ENCODE results near the gene FBXL3. TPM values are rescaled to one million over a fixed set of nuclear protein-coding genes. Genes with fewer than 3 reads are reported as not detected.

The FBXL3 gene
- total and polyA plus RNA-seq, 5 donors, result 19.7 to 40.2 (median 36.5) TPM

DNA sequence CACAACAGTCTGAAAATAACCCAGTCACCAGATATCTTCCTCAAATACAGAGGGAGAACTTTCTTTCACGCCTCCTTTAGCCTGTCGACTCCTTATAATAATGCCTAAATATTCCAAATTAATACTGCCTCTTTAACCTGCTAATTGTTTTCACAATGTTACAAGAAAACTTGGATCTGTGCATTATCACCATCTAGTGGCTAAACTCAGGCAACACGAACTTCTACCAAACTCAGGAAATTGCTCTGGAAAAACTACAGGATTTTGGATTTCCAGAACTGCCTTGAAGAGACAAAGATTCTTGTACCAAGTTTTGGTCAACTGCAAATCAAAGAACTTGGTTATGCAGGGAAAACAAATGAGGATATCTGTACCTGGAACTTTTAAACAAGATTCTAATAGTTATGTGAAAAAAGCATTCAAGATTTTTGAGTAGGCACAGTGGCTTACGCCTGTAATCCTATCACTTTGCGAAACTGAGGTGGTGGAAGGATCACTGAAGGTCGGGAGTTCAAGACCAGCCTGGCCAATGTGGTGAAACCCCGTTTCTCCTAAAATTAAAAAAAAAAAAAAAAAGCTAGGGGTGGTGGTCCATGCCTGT lies 24.3 kb downstream of the FBXL3 start:
- Histone ChIP-seq H3K4me3 (ENCODE audit: low read length) (no peak overlapping the region), H3K4me1 (ENCODE audit: control insufficient read depth, insufficient read depth, low read length) (peaks cover 3% of the 10 kb centered on the region), H3K9me3 (ENCODE audit: control insufficient read depth, low read length) (no peaks in the 10 kb centered on the region), H3K27ac (ENCODE audit: low read length) (no peak overlapping the region), H3K27me3 (ENCODE audit: control insufficient read depth, insufficient read depth) (no peaks in the 10 kb centered on the region)
- intact Hi-C loops (cut with DNase I), result no loop called here
- ATAC-seq, result peak; percentile 42 to 49
- 61% methylated on average over 7 of the region's 7 CpGs for WGBS
- no peak for DNase-seq

DNA sequence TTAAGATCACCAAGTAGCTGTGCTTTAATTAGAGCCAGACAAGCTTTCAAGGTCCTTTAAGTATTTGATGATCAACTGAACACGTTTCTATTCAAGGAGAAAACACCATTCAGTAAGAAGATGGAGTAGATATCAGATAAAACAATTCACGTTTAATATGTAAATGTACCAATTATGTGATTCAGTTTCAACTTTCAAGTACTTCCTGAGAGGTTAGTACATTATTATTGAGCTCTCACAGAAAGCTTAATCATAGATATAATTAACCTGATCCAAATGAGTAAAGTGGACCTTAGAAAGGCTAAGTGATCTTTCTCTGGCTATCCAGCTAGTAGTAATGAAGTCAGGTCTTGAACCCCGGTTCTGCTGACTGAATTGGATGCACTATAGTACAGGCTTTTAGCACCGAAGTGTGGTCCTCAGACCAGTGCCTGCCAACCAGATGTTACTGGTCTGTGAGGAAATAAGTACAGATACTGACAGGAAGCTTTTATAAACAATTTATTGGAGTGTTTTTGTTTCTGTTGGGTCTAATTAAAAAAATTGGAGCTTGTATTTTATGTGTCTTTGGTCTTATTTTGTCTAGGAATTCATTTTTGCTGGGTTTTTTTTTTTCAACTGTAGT lies 24.9 kb downstream of the FBXL3 start:
- ATAC-seq (peak; percentile 44 to 47), DNase-seq (no peak)
- Histone ChIP-seq H3K4me3 (ENCODE audit: low read length) (no peak overlapping the region), H3K27ac (ENCODE audit: low read length) (no peak overlapping the region), H3K27me3 (ENCODE audit: control insufficient read depth, insufficient read depth) (no peaks in the 10 kb centered on the region), H3K4me1 (ENCODE audit: control insufficient read depth, insufficient read depth, low read length) (peaks cover 3% of the 10 kb centered on the region), H3K9me3 (ENCODE audit: control insufficient read depth, low read length) (no peaks in the 10 kb centered on the region)
- intact Hi-C loops (cut with DNase I), result no loop called here
- WGBS, result 44% methylated on average over 4 of the region's 4 CpGs

DNA sequence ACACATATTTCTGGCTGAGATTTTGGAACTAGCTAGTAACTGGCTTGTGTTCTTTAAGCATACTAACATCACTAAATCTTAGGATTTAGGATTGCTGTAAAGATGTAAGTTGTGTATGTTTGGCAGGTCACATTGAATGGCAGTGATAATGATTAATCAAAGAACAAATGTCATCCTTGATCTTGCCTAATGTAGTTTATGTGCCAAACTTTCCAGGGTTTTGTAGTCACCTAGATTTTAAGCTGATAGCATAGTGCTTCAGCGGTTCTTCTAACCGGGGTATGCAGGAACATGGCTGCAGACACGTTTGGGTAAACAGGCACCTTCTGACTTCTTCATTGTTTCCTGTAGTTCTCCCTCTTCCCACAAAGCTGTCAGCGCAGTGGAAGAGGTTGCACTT lies 25.4 kb downstream of the FBXL3 start:
- peaks cover 3% of the 10 kb centered on the region for H3K4me1 ChIP-seq (ENCODE audit: control insufficient read depth, insufficient read depth, low read length)
- H3K27me3 ChIP-seq (ENCODE audit: control insufficient read depth, insufficient read depth), result no peaks in the 10 kb centered on the region
- H3K4me3 ChIP-seq (ENCODE audit: low read length), result no peak overlapping the region
- WGBS, result 59% methylated on average over 4 of the region's 4 CpGs
- intact Hi-C loops (cut with DNase I), result no loop called here
- ATAC-seq (peak in 1 of 2 donors; percentile 26), DNase-seq (no peak)
- H3K27ac ChIP-seq (ENCODE audit: low read length), result no peak overlapping the region
- no peaks in the 10 kb centered on the region for H3K9me3 ChIP-seq (ENCODE audit: control insufficient read depth, low read length)

DNA sequence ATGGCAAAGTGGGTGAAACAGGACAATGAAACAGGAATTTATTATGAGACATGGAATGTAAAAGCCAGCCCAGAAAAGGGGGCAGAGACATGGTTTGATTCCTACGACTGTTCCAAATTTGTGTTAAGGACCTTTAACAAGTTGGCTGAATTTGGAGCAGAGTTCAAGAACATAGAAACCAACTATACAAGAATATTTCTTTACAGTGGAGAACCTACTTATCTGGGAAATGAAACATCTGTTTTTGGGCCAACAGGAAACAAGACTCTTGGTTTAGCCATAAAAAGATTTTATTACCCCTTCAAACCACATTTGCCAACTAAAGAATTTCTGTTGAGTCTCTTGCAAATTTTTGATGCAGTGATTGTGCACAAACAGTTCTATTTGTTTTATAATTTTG lies 26.5 kb downstream of the FBXL3 start:
- intact Hi-C loops (cut with DNase I), result no loop called here
- WGBS, result 53% methylated on average over 1 of the region's 1 CpG

DNA sequence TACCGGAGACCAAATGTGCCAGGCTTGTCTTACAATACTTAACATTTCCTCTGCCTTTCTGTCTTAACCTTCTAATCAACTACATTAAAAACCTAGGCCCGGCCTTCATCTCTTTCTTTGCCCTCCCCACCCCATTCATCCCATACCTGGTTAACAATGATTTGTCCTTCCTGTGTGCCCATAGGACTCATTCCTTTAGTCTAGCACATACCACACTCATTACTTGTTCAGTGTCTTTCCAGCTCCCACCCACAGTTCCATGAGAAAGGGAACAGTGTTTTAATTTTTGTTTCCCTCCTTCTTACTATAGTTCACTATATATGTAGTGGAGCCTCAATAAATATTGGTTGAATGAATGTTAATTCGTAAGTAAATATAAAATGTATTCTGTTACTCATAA lies 32.7 kb downstream of the FBXL3 start:
- H3K9me3 ChIP-seq (ENCODE audit: control insufficient read depth, low read length), result no peaks in the 10 kb centered on the region

More for the DNA sequence above, 26.5 kb downstream of the FBXL3 start:
- Histone ChIP-seq H3K27ac (ENCODE audit: low read length) (no peak overlapping the region), H3K27me3 (ENCODE audit: control insufficient read depth, insufficient read depth) (no peaks in the 10 kb centered on the region), H3K4me3 (ENCODE audit: low read length) (no peak overlapping the region), H3K4me1 (ENCODE audit: control insufficient read depth, insufficient read depth, low read length) (peaks cover 3% of the 10 kb centered on the region), H3K9me3 (ENCODE audit: control insufficient read depth, low read length) (no peaks in the 10 kb centered on the region)
- DNase-seq (no peak), ATAC-seq (no peak)

DNA sequence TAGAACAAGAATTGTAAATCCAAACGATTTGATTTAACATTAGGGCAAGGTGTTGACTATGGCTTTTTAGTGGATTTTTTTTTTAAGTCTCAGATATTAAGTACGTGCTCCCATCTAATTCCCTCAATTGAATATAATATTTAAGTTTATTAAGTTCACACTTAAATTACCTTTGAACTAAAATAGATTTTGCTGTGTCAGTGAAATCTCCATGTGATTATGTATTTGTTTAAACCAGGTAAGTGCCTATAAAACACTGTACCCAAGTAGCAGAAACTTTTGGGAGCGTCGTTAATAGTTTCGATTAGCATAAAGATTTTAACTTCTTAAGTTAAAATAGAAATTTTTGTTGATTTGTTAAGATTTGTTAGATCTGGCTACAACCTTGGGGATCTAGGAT lies 33.5 kb downstream of the FBXL3 start:
- no peak for DNase-seq
- H3K4me1 ChIP-seq (ENCODE audit: control insufficient read depth, insufficient read depth, low read length), result peaks cover 2% of the 10 kb centered on the region
- H3K9me3 ChIP-seq (ENCODE audit: control insufficient read depth, low read length), result no peaks in the 10 kb centered on the region
- no peaks in the 10 kb centered on the region for H3K27me3 ChIP-seq (ENCODE audit: control insufficient read depth, insufficient read depth)
- ATAC-seq, result no peak
- H3K4me3 ChIP-seq (ENCODE audit: low read length), result no peak overlapping the region
- 83% methylated on average over 5 of the region's 5 CpGs for WGBS
- intact Hi-C loops (cut with DNase I), result no loop called here
- no peak overlapping the region for H3K27ac ChIP-seq (ENCODE audit: low read length)

More for the DNA sequence above, 32.7 kb downstream of the FBXL3 start:
- no peak overlapping the region for H3K27ac ChIP-seq (ENCODE audit: low read length)
- peaks cover 2% of the 10 kb centered on the region for H3K4me1 ChIP-seq (ENCODE audit: control insufficient read depth, insufficient read depth, low read length)
- no peak overlapping the region for H3K4me3 ChIP-seq (ENCODE audit: low read length)
- H3K27me3 ChIP-seq (ENCODE audit: control insufficient read depth, insufficient read depth), result no peaks in the 10 kb centered on the region
- ATAC-seq (no peak), DNase-seq (no peak)
- 95% methylated on average over 3 of the region's 3 CpGs for WGBS
- intact Hi-C loops (cut with DNase I), result no loop called here

DNA sequence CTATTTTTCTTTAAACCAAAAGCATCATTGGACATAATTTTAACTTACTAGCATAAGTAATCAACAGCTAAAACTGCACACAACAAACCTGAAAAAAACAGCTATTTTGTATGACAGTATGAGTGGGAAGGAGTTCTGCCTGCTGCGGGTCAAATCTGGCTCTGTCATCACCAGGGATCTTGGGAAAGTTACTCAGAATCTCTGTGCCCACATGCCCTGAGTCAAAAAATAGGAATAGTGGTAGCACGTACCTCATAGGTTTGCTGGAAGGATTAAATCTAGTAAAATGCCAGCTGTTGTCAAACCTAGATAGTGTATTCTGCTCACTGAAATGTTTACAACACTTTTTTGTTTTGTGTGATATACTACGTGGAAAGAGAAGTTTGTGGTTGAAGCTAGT lies 33.9 kb downstream of the FBXL3 start:
- WGBS, result 40% methylated on average over 3 of the region's 3 CpGs
- no peak for ATAC-seq
- Histone ChIP-seq H3K9me3 (ENCODE audit: control insufficient read depth, low read length) (no peaks in the 10 kb centered on the region), H3K27ac (ENCODE audit: low read length) (no peak overlapping the region), H3K4me1 (ENCODE audit: control insufficient read depth, insufficient read depth, low read length) (peaks cover 2% of the 10 kb centered on the region), H3K27me3 (ENCODE audit: control insufficient read depth, insufficient read depth) (no peaks in the 10 kb centered on the region), H3K4me3 (ENCODE audit: low read length) (peak overlapping the region; percentile 56)
- intact Hi-C loops (cut with DNase I), result no loop called here
- DNase-seq, result no peak

DNA sequence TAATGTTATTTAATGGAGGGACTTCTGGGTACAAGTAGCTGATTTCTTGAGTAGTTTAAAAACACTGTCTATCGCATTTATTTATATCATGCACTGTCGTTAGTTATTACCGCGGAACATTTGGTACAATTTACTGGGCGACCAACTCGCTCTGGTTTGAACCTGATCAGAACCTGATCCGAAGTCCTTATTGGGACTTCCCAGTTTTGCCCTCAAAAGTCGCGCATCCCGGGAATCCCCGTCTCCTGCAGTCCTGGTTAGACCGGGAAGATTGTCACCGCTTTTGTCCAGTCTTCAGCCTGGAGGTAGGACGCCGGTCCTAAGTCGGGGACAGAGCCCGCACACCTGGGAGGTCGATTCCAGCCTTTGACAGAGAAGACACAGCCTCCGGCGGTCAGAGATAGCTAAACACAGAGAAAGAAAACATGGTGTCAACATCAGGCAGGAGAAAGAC lies 34.4 kb downstream of the FBXL3 start:
- Histone ChIP-seq H3K4me3 (ENCODE audit: low read length) (peak overlapping the region; percentile 56), H3K27ac (ENCODE audit: low read length) (peak overlapping the region; percentile 51), H3K9me3 (ENCODE audit: control insufficient read depth, low read length) (no peaks in the 10 kb centered on the region), H3K4me1 (ENCODE audit: control insufficient read depth, insufficient read depth, low read length) (peaks cover 2% of the 10 kb centered on the region), H3K27me3 (ENCODE audit: control insufficient read depth, insufficient read depth) (no peaks in the 10 kb centered on the region)
- ATAC-seq, result peak; percentile 1 to 8
- peak in 1 of 3 donors; percentile 50 for DNase-seq
- intact Hi-C loops (cut with DNase I), result no loop called here
- under 1% methylated on average over 20 of the region's 20 CpGs for WGBS

DNA sequence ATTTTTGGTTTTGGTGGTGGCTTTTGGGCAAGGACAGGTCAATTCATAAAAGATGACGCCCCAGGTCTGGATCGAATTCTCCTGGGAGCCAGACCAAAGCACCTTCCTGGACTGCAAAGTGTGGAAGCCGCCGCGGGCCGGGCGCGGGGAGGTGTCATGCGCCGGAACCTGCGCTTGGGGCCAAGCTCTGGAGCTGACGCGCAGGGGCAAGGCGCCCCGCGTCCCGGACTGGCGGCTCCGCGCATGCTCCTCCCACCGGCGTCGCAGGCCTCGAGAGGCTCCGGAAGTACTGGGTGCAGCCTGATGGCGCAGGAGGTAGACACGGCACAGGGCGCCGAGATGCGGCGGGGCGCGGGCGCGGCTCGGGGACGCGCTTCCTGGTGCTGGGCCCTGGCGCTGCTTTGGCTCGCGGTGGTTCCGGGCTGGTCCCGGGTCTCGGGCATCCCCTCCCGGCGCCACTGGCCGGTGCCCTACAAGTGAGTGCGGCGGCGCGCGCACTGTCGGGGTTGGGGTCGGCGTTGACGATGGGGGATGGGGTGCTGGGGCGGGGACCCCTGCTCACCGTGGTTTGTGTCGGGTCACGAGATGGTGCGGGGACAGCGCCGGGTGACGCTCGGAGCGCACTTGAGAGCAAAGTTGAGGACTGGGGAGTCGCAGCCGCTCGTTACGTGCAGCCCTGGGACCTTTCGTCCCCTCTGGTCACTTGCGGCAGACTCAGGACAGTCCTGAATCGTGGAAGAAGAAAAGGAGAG lies 35.0 kb downstream of the FBXL3 start, which contains the start of gene CLN5:
CLN5 (plus strand) TSS at position 286 of the 752 bp plus-strand sequence; CDS start at position 304, 18 bp downstream.
- Histone ChIP-seq H3K9me3 (ENCODE audit: control insufficient read depth, low read length) (no peaks in the 10 kb centered on the region), H3K27me3 (ENCODE audit: control insufficient read depth, insufficient read depth) (no peaks in the 10 kb centered on the region), H3K4me3 (ENCODE audit: low read length) (peak within 1 kb of the TSS; percentile 56), H3K27ac (ENCODE audit: low read length) (peak within 1 kb of the TSS; percentile 61), H3K4me1 (ENCODE audit: control insufficient read depth, insufficient read depth, low read length) (peaks cover 2% of the 10 kb centered on the region)
- 1% methylated on average over 73 of the region's 73 CpGs for WGBS
- DNase-seq (peak; percentile 95 to 98 (median 98)), ATAC-seq (peak; percentile 99)
- intact Hi-C loops (cut with DNase I), result no loop called here

DNA sequence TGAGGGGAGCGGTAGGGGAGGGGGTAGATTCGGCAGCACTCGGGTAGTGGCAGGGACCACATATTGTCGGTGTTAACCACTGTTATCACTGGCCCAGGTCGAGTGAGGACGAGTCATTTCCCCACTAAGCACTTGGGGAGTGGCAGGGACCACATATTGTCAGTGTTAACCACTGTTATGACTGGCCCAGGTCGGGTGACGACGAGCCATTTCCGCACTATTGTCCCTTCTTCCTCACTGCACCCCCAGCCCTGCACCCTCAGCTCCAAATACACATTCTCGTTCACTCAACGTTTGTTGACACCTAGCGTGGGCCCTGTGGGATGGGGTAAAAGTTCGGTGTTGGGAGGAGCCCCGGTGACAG lies 35.5 kb downstream of the FBXL3 start:
- Histone ChIP-seq H3K4me3 (ENCODE audit: low read length) (peak overlapping the region; percentile 56), H3K27ac (ENCODE audit: low read length) (peak overlapping the region; percentile 61), H3K27me3 (ENCODE audit: control insufficient read depth, insufficient read depth) (no peaks in the 10 kb centered on the region), H3K4me1 (ENCODE audit: control insufficient read depth, insufficient read depth, low read length) (peaks cover 2% of the 10 kb centered on the region), H3K9me3 (ENCODE audit: control insufficient read depth, low read length) (no peaks in the 10 kb centered on the region)
- DNase-seq (peak in 2 of 3 donors; percentile 35 to 66), ATAC-seq (peak; percentile 23 to 48)
- intact Hi-C loops (cut with DNase I), result no loop called here
- WGBS, result 28% methylated on average over 15 of the region's 15 CpGs

DNA sequence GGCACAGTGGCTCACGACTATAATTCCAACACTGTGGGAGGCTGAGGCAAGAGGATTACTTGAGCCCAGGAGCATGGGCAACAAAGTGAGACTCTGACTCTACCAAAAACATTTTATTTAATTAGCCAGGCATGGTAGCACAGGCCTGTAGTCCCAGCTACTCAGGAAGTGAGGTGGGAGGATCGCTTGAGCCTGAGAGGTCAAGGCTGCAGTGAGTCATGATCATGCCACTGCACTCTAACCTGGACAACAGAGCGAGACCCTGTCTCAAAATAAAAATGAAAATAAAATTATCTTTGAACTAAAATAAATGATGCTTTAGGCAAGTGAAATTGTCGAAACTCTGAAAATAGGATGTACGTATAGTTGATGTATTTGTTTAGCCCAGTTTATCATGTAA lies 43.3 kb downstream of the FBXL3 start:
- intact Hi-C loops (cut with DNase I), result no loop called here
- no peak overlapping the region for H3K4me3 ChIP-seq (ENCODE audit: low read length)
- DNase-seq (no peak), ATAC-seq (no peak)
- H3K4me1 ChIP-seq (ENCODE audit: control insufficient read depth, insufficient read depth, low read length), result no peaks in the 10 kb centered on the region
- no peak overlapping the region for H3K27ac ChIP-seq (ENCODE audit: low read length)
- H3K27me3 ChIP-seq (ENCODE audit: control insufficient read depth, insufficient read depth), result no peaks in the 10 kb centered on the region
- H3K9me3 ChIP-seq (ENCODE audit: control insufficient read depth, low read length), result no peaks in the 10 kb centered on the region
- 75% methylated on average over 5 of the region's 5 CpGs for WGBS
